Stimulated activated CD8-positive, alpha-beta memory T cell treated with anti-CD3 and anti-CD28 coated beads, Interleukin-4, amount 100 ng/mL, for 4 hours (primary cell): Measurements from ENCODE around the gene LONP1.
"Not testable (repeated sequence)": the region's sequence is repeated elsewhere in the genome, so short reads cannot be mapped to it uniquely, and the experiment has no call there.

Source experiments
- DNase-seq, 2 donors: peaks; one replicate each; pipeline ENCODE4 v3.0.0-alpha.2; 2020; ENCODE audit warnings: low read depth in 2 of 2, low spot score in 1 of 2

The LONP1 gene

DNA sequence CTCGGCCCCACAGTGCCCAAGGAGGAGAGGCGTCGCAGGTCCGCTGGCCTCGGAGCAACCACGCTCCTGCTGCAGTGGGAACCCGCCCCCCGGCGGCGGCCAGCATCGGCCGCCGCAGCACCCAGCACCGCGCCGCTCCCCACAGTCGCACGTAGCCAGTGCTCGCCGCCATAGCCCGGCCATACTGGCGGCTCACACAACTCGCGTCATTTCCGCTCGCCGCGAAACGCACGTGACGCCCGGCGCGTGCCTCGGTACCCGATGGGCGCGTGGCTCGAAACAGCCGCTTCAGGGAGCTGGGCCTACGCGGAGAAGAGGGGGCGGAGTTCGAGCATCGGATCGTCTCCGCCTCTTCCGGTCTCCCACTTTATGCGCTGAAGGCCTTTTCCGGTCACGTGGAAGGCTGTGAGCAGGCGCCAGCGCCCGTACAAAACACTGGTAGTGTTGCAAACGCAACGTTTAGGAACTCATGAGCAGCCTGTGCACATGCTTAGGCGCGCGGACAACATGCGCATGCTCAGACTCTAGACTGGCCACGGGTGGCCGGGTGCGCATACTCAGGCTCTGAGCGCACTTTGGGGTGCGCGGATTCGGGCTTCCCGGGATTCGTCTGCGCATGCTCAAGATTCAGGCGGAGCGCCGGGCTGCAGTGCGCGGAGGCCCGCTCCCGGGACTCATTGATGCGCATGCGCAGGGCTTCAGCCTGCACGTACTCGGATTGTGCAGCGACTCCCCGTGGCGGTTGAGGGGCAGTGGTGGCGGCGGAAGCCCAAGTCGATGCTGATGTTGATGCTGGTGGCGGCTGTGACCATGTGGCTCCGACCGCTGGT is at the start of gene LONP1, which contains the start of gene CATSPERD:
LONP1 (minus strand) TSS at position 186 of the 830 bp plus-strand sequence; CDS start at position 172, 14 bp downstream.
CATSPERD (plus strand) TSS at position 677 of the 830 bp plus-strand sequence; CDS start at position 778, 101 bp downstream.
- peak; percentile 90 to 96 for DNase-seq

GRCh38 chr19:5767949-5768348 is 48.0 kb upstream of the LONP1 start:
- DNase-seq: no peak

GRCh38 chr19:5765220-5765619 is 45.3 kb upstream of the LONP1 start:
- DNase-seq: no peak

DNA sequence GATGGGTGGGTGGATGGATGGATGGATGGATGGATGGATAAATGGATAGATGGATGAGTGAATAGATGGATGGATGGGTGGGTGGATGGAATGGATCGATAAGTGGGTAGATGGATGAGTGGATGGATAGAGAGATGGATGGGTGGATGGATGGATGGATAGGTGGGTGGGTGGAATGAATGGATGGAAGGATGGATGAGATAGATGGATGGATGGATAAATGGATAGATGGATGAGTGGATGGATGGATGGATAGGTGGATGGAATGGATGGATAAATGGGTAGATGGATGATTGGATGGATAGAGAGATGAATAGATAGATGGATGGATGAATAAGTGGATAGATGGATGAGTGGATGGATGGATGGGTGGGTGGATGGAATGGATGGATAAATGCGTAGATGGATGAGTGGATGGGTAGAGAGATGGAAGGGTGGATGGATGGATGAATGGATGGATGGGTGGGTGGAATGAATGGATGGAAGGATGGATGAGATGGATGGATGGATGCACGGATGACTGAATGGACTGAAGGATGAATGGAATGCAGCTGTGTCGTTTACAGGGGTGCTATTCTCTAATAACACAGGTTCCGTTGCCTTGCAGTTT is 42.8 kb upstream of the LONP1 start:
- no peak for DNase-seq

- DNase-seq: no peak
These were observed 33.8 kb upstream of the LONP1 start for GRCh38 chr19:5753743-5754142.

- no peak for DNase-seq
These were observed 31.8 kb upstream of the LONP1 start for GRCh38 chr19:5751709-5752108.

DNA sequence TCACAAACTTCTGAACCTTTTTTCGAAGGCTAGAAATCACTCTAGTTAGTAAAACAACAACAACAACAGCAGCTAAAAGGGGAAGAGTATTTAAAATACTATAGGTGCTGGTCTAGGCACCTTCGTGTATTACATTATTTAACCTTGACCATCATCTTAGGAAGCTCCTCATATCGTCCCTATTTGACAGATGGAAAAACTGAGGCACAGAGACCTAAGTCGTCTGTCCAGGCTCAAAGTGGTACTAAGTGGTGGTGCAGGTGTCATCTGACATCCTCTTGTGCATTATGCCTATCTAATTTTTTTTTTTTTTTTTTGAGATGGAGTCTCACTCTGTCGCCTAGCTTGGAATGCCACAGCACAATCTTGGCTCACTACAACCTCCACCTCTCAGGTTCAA is 29.6 kb upstream of the LONP1 start:
- DNase-seq: no peak

DNA sequence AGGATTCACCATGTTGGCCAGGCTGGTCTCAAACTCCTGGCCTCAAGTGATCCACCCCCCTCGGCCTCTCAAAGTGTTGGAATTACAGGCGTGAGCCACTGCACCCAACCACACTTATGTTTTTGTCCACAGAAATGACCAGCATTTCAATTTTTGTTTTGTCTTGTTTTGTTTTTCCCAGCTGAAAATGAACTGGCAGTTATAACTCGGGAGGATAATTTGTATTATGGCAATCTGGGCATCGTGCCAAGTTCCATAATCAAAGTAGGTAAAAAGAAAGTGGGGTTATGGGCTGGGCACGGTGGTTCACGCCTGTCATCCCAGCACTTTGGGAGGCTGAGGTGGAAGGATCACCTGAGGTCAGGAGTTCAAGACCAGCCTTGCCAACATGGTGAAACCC is 29.0 kb upstream of the LONP1 start:
- DNase-seq: not testable (repeated sequence)

GRCh38 chr19:5744999-5745398 is 25.1 kb upstream of the LONP1 start:
- DNase-seq: not testable (repeated sequence)

DNA sequence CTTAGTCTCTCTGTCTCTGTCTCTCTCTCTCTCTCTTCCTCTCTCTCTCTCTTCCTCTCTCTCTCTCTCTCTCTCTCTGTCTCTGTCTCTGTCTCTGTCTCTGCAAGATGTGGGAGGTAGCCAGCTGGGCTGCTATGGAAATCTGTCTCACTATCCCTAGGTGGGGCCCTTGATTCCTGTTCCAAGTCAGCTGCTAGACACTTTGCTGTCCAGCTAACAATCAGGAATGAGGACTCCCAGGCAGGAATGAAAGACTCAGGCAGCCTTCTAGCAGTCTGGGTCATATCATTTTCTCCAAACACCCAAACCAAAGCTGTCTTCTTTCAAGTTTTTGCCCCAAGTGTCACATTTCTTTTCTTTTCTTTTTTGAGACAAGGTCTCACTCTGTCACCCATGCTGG is 23.7 kb upstream of the LONP1 start:
- no peak for DNase-seq

DNA sequence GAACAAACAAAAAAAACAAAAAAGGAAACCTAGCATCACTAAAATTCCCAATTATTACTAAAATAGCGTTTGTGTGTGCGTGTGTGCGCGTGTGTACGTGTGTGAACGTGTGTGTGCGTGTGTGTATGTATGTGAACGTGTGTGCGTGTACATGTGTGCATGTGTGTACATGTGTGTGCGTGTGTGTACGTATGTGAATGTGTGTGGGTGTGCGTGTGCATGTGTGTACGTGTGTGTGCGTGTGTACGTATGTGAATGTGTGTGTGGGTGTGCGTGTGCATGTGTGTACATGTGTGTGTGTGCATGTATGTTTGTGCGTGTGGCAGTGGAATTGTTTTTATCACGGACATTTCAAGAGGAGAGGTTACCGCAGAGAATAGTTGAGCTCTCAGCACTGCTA is 22.1 kb upstream of the LONP1 start:
- no peak for DNase-seq

DNA sequence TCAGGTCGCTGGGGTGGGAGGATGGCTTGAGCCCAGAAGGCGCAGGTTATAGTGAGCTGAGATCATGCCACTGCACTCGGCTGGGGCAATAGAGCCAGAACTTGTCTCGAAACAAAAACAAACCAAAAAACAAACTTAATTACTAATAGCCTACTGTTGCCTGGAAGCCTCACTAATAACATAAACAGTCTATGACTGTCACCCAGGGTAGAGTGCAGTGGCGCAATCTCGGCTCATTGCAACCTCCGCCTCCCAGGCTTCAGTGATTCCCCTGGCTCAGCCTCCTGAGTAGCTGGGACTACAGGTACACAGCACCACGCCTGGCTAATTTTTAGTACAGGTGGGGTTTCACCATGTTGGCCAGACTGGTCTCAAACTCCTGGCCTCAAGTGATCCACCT is 18.5 kb upstream of the LONP1 start:
- DNase-seq: no peak

- not testable (repeated sequence) for DNase-seq
These were observed 13.2 kb upstream of the LONP1 start for GRCh38 chr19:5733172-5733571.

- no peak for DNase-seq
These were observed 7.6 kb upstream of the LONP1 start for GRCh38 chr19:5727453-5728050.

DNA sequence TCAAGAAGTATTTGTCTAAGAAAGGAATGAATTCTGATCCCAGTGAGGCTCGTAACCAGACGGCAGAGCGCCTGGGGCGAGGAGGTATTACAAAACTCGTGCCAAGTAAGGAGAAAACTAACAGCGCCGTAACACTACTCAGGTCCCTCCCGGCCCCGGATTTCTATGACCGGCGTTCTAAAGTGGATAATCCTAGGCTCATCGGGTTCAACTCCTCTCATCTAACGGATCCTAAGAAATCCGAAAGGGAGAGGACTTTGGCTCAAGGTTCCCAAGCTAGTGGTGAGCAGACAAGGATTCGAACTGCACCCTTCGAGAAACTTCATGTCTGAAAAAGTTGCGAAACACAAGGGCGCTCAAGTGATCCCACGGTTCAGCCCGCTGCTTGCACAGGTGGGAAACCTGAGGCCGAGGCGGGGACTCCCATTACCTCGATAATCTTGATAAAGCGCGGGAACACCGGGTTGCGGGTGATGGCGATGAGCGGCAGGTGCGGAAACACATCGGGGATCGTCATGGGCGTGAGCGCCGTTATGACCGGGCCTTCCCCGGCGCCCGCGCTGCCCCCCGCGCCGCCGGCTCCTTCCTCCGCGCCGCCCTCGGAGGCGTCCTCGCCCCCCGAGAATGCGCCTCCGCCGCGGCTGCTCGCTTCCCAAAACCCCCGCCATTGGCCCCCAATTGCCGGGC is 529 bp downstream of the LONP1 start:
- no peak for DNase-seq

GRCh38 chr19:5718579-5719273 is 1.2 kb downstream of the LONP1 start:
- DNase-seq: no peak

DNA sequence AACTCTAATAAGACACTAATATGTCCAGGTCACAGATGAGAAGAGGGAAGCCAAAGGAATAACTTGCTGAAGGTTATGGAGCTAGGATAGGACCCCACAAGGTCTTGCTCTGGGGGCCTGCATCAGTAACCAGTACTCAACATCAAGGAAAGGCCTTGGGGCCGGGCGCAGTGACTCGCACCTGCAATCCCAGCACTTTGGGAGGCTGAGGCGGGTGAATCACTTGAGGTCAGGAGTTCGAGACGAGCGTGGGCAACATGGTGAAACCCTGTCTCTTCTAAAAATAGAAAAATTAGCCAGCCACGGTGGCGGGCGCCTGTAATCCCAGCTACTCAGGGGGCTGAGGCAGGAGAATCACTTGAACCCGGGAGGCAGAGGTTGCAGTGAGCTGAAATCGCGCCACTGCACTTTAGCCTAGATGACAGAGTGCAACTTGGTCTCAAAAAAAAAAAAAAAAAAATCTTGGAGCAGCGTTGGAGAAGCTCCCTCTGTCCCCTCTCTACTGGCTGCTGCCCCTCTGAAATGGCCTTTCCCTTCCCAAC is 1.8 kb downstream of the LONP1 start:
- DNase-seq: peak in 1 of 2 donors; percentile 38

- no peak for DNase-seq
These were observed 2.6 kb downstream of the LONP1 start for GRCh38 chr19:5717215-5717935.

- DNase-seq: no peak
These were observed 5.1 kb downstream of the LONP1 start for GRCh38 chr19:5714816-5715215.

DNA sequence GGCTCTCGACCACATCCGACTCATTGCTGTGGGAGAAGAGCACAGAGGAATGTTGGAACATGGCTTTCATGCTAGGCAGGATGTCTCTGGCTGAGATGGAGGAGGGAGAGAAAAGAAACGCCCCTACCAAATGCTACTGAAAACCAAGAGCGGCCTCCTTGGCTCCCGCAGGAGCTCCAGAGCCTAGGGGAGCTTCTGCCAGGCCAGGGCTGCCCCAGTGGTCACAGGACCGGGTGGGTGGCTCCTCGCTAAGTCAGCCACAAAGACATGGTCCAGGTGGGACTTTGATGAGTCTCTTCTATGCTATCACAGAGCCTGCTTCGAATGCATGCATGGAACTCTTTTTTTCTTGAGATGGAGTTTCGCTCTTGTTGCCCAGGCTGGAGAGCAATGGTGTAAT is 6.7 kb downstream of the LONP1 start:
- DNase-seq: no peak
